Right forelimb (tissue), 1 donor: Measurements from ENCODE around the gene CCBE1.

Source experiments
- DNase-seq: peaks from one replicate; pipeline ENCODE4 v3.0.0-alpha.2; 2018

CCBE1 gene

GRCh38 chr18:59481436-59481835, 215.8 kb downstream of the CCBE1 start:
- no peak for DNase-seq

DNA sequence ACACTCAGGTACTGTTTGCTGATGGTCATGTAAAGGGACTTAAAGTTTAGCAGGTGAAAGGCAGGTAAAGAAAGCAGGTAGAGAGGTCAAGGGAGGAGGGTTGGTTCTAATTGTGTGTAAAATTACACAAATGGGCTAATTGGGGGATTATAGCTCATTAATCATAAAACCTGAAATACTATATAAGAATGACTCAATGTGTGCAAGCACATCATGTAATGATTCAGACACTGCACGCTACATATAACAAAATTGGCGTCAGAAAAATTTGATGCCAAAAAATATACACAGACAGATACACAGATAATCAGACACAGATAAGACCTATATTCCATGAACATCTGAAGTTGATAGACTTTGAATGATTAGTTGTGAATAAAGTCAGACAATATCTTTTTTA, 217.4 kb downstream of the CCBE1 start:
- DNase-seq, result no peak

- DNase-seq, result no peak
Measured at GRCh38 chr18:59478591-59478990, 218.6 kb downstream of the CCBE1 start.

GRCh38 chr18:59477849-59478248, 219.4 kb downstream of the CCBE1 start:
- no peak for DNase-seq

DNA sequence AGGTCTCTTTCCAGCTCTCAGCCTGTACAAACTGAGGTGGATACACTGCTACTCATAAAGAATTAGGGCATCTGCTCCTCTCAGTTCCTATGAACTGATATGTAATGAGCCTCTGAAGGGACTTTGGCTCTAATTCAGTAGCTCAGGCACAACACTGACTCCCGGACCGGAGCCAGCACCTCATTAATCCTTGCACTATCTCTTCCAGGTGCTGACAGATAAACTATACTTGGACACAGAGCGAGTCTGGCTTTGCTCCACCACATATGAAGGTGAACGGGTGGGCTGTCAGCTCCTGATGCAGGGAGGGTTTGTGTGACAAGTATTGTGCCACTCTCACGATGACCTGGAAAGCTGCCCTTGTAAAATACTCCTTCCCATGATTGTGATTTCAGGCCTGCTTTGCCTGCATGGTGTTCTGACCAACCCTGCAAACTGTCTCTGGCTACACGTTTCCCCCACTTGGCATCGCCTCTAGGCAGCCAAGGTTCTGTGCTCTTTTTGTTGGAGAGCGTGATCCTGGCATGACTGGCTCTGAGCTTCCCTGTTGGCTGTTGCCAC, 226.6 kb downstream of the CCBE1 start:
- DNase-seq, result no peak

DNA sequence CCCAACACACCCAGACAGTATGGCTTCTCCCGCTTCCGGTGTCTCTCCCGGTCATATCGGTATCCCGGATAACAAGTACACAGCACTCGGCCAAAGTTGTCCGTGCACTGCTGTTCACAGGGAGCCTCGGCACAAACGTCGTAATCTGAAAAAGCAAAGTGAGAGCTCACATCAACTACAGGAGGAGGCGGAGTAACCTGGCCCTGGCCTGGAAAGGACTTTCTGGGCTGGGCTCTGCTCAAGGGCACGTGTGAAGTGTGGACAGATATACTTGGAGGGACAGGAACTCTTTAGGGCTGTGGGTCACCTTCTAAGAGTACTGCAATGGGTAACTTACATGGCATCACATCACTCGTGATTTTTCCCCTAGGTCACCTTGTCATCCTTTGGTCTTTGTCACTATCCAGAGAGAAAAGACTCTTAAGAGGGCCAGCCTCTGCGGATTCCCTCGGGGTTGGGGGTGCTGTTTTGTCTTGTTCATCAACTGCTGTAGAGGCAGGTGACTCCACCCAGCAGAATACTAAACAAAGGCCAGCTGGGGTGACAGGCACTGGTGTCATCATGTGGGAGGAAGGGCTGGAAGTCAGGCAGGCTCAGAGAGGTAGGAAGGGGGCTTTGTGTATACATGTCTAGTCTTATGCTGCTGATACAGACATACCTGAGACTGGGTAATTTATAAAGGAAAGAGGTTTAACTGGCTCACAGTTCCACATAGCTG, 227.6 kb downstream of the CCBE1 start:
- DNase-seq, result no peak

GRCh38 chr18:59468821-59469220, 228.4 kb downstream of the CCBE1 start:
- DNase-seq, result no peak

GRCh38 chr18:59467497-59467896, 229.7 kb downstream of the CCBE1 start:
- DNase-seq, result no peak

DNA sequence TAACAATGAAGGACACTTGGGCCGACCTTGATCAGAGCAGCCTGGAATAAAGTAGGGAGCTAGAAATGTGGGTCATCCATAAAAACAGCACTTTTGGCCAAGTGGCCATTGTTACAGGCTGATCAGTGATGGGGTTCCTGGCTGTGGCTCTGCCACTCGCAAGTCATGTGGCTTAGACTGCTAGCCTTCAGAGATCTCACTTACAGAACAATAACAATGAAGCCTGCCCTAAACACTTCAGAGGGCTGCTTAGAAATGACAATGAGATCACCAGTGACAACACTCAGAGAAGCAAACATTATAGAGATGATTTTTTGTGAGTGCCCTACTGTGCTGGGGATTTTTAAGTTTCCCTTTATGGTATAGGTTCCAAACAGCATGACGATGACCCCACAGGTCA, 230.2 kb downstream of the CCBE1 start:
- DNase-seq, result no peak

DNA sequence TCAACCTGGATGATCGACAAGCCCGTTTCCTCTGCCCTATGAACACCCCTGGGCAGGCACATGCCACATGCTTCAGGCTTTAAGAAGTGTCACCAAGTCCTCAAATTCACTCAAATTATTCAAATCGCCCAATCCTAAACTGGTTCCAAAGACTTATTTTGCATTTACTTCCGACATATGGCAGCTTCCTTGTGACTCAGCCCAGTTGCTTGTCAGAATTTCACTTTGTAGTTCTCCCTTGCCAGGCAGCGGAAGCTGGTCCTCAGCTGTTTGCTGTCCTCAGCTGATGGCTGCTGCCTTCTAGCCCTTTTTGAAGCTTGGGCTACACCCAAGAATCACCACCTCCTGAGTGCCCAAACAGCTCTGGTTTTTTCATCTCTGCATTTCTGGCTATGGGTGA, 232.7 kb downstream of the CCBE1 start:
- DNase-seq, result no peak

GRCh38 chr18:59461171-59461570, 236.1 kb downstream of the CCBE1 start:
- no peak for DNase-seq

DNA sequence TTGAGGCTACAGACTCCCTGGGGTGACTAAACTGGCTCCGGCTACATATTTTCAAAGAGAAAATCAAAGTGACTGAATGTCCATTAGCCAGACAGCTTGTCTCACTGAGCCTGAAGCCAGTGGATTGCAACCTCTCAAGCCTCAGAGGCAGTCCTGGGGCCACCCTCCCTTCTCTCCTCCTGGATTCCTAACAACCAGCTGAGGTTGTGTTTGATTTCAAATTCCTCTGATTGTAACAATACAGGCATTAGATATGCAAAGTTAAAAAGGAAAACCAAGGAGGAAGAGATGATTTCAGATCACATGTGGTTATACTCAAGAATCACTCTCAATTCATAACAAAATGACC, 237.2 kb downstream of the CCBE1 start:
- no peak for DNase-seq

DNA sequence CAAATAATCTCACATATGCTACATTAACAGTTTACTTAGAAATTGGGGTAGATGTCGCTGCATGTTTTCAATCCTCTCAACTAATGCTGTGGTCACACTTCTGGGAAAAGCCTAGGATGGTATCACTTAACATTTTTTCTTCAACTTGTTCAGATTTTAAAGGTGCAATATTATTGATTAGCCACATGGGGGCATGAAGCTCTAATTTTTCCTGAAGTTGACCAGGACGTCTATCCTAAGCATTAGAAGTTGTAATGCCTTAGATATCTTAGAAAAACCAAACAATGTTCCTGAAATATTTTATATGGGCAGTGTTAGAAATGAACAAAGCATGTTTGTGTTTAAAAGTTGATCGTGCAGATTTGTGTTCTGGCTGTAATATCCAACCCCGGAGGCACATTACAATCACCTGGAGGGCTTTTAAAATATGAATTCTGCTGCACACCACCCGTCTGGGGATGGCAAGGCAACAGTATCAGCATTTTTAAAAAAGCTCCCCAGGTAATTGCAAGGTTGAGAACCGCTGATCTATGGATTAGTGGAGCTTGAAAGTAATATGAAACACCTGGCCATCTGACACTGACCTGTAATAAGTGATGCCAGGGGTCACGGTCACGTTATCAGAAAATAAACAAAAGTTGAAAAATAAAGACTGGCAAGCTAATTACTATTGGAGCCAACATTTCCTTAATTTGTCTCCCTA, 237.7 kb downstream of the CCBE1 start:
- DNase-seq, result no peak

DNA sequence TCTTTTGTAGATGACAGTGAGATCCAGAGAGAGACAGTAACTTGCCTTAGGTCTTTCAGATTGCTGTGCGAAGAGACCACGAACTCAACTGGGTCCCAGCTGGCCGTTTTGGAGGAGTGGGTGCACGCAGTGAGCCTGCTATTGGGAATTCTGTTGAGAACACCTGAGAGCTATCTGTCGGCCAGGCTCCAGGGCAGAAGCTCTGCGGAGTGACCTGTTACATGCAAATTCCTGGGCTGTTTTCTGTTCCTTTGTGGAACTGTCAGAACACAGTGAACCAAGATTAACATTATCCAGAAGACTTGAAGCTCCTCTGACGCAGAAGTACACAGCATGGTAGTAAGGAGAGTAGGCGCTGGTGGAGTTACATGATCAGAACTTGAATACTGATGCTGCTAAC, 238.6 kb downstream of the CCBE1 start:
- no peak for DNase-seq

DNA sequence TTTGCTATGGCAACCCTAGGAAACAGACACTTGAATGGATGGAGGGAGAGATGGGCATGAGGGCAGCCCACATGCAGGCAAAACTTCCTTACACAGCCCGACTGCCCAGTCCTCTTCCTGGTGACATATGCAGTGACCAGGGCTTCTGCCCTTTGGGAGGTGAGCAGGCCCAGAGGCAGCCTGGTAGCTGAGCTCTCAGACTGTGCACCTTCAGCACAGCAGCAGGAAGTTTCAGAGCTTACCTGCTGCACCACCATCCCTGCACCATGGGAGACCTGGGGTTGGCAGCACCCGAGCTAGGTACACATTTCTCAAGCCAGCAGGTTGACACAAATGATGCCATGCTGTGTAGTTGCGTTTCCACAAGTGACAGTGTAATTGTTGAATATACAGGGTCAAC, 240.6 kb downstream of the CCBE1 start:
- no peak for DNase-seq

- DNase-seq, result no peak
Measured at GRCh38 chr18:59455728-59456276, 241.4 kb downstream of the CCBE1 start.

DNA sequence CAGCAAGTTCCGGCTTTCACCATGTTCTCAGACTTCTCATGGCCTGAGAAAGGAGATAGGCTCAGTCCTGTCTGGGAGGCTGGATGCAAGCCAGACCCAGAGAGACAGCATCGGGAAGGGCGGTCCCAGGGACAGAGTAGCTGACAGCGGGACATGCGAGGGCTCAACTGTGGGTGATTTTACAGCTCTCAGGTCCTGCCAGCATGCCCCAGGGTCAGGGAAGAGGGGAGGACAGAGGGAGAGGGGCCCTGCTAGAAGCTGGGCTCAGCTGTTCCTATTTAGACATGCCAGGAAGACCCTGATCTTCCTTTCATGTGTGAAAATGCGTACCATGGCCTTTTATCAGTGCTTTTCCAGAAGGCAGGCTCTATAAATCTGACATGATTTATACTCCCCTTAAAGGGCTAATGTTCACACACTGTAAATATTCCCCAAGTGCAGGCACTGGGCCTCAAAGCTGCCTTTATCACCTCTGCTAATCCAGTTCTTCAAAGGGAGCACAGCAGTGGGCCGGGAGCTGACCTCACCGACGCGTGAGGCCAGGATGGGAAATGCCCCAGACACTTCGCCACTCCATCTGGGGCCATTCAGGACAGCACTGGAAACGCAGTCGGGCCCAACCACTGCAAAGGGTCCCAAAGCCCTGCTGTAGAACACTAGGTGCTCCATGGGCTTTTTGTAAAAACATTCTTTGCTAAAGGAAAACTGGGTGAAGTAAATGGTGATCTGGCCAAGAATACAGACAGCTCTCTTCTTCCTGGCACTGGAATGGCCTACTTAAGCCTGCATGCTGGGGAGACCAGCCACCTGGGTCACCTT, 242.1 kb downstream of the CCBE1 start:
- DNase-seq, result no peak

- DNase-seq, result no peak
Measured at GRCh38 chr18:59453468-59453961, 243.7 kb downstream of the CCBE1 start.

DNA sequence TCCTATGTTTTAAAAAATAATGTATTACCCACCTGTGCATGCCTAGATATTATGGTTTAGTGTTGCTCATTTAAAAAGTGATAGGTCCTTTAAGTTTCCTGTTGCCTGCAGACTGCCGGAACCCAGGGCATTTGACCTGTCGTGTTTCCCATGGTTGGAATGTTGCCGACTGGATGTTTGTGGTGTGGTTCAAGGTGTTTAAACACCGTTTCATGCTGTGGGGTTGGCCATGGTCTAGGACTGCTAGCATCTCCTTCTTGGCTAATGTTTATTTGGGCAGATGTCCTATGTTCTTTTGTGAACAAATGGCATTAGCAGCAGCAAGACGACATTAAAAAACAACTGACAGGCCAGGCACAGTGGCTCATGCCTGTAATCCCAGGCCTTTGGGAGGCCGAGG, 245.3 kb downstream of the CCBE1 start:
- no peak for DNase-seq

DNA sequence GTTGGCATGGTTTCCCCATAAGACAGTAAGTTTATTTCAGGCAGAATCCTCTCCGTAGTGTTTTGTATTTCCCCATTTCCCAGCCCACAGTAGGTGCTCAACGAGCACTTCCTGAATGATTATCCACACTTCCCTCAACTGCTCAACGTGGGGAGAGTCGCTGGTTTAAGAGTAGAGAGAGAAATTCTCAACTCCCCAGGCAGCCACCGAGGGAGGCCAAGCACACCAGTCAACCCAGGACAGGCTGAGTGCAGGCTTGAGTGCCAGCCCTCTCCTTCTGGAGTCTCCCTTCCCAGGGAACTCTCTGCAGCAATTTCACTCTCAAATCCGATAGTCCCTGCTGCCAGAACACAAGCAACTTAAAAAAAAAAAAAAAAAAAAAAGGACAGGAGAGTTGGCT, 246.2 kb downstream of the CCBE1 start:
- DNase-seq, result no peak

GRCh38 chr18:59448546-59448945, 248.7 kb downstream of the CCBE1 start:
- DNase-seq, result no peak

- no peak for DNase-seq
Measured at GRCh38 chr18:59446012-59446411, 251.2 kb downstream of the CCBE1 start.
